Measurements from ENCODE around the gene TSG101.

The TSG101 gene

DNA sequence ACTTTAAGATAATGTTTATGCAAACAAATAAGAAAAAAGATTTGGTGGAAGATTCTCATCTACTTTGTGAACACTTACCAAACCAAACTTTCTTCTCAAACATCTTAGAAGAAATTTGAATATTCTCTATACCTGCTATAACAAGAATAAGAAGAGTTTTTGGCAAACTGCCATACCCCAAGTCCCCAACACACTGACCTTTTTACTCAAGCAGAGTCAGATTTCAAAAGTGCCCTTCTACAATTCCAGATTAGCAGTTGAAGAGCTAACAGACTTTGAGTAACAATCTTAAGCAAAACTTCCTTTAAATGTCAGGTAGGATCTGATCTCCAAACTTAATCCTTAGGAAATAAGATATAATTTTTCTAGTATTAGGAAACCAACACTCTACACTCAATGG, 33.9 kb downstream of the TSG101 start:
- no peak for DNase-seq

DNA sequence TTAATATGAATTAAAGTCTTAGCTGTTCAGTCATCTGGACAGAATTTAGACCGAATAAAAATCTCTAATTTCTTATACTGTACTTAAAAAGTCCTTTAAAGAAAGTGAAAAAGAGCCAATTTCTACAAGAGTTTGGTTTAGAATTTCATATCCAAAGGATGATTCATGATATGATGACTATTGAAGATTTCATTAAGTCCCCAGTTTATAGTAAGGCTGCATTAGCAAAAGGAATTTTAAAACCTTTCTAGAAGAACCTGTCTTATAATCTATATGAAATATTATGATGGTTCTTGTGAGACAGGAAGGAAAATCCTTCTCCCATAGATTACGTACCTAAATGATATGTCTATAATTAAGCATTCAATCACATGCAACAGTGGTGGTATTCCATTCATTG, 34.8 kb downstream of the TSG101 start:
- no peak for DNase-seq

DNA sequence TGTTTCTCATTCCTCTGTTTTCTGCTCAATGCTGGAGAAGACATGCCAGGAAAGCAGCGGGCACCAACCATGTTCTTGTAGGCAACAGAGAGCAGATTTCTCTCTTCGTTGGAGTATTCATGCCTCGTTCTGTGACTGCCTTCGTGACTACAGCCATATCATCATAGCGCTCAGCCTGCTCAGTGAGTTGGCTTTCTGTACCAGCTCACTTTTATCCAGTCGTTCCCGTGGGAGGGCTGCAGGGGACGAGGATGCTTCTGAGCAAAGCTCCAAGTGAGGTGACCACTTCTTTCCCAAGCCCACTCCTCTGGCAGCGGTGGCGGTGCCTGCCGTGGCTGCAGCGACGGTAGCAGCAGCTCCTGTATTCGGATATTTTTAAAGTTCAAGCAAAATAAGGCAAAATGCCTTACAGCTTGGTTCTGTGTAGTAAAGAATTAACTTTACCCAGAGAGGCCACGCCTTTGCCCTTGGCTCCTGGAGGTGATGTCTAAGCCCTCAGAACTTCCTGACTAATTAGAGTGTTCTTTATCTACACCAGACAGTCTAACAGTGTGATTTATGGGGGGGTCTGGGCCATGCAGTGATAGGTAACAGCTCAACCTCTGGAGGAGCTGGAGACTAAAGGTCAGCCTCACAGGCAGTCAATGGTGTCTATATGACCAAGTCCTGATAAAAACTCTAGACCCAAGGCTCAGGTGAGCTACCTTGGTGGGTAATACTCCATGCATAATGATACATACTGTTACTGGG, 35.8 kb downstream of the TSG101 start:
- DNase-seq = no peak

DNA sequence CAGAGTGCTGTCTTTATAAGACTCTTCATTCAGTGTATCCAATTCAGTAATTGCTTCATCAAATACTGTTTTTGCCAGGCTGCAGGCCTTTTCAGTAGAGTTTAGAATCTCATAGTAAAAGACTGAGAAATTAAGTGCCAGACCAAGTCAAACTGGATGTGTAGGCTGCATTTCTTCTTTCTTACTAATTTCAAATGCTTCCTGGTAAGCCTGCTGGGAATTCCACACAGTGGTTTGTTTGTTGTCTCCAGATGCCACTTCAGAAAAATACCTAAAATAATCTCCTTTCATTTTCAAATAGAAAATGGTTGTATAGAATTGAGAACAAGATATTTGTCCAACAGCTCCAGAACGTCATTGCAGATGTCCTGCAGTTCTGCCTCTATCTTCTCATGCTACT, 36.4 kb downstream of the TSG101 start:
- DNase-seq = no peak

DNA sequence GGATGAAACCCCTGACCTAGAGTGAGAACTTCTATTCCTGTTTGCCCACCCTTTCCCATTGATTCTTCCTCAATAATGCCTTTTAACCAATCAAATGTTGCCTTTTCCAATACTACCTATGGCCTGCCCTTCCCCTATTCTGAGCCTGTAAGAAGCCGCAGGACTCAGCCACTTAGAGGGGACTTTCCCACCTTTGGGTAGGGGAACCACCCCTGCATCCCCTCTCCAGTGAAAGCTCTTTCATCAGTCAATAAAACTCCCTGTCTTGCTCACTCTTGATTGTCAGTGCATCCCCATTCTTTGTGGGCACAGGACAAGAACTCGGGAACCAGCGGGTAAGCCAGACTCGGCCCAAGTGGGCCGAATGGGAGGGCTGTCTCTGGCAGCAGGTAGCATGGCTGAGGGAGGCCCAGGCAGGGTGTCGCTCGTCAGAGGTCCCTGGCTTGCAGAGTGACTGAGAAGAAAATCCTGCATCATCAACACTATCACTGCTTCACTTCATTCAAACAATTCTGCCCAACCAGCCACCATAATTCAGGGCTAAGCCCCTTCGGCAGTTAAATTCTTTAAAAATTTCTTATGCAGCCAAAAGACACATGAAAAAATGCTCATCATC, 40.7 kb downstream of the TSG101 start:
- no peak for DNase-seq

DNA sequence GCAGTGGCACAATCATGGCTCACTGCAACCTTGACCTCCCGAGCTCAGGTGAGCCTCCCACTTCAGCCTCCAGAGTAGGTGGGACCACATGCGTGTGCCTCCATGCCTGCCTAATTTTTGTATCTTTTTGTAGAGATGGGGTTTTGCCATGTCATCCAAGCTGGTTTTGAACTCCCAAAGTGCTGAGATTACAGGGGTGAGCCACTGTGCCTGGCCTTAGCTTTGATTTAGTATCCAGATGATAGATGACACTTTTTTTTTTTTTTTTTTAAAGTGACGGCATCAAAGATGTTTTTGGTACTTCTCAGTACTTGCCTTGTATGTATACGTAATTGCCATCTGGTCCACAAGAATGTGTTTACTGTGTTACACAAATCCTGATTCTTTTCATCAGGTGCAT, 47.7 kb downstream of the TSG101 start:
- DNase-seq = no peak

DNA sequence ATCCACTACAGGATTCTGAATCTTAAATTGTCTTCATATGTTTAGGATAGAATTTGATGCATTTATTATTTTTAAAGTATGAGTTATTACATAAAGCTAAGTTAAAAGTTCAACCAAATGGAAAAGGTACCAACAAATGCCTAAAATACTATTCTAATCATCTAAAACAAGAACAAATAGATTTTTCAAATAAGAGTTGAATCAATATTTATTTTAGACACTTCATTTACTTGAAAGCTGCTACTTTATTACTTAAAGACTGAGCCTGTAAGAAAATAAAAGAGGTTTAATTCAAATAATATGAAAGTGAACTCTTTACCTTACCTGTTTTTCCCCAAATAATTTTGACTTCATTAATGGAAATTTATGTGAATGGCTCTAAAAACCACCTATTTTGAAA, 54.2 kb downstream of the TSG101 start:
- DNase-seq = no peak

DNA sequence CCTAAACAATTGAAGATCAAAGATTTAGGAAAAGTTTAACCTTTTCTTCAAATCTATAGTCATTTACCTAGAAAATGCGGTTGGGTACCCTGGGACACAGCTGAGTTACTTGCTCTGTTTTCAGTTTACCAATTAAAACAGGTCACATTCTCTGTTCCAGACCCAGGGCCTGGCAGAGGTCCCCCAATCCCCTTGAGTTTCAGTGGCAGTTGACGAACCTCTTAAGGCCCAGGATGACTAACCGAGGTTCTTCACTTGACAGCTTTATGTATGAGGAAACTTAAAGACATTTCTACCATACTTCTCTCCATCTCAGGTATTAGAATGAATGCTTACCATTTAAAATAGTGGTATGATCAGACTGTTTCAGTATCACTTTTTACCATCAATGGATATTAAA, 54.7 kb downstream of the TSG101 start:
- DNase-seq = no peak

DNA sequence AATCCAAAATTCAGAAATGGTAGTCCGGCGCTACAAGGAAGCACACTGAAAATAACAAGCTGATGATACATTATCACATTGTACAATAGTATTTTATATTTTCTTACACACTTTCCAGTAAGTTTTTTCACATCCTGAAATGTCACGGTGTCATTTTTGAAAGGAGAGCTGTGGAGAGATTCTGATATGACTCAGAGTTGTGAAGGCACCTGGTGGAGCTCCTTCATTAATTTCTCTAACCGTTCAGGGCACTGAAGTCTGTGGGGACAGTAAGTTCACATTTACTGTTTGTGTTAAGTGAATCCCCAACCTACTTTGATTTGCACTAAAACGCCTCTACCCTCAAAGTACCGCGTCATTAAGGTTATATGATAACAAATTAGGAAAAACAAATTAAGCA, 57.8 kb downstream of the TSG101 start:
- DNase-seq = no peak

DNA sequence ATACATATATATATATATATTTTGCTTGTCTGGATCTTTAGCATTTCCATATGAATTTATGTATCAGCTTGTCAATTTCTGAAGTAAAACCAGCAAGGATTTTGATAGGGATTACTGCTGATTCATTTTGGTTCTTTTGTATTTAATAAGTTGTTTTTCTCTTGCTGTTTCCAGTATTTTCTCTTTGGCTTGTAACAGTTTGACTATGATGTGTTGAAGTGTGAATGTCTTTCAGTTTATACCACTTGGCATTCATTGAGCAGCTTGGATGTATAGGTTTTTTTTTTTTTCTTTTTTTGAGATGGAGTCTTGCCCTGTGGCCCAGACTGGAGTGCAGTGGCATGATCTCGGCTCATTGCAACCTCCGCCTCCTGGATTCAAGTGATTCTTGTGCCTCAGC, 58.7 kb downstream of the TSG101 start:
- no peak for DNase-seq

DNA sequence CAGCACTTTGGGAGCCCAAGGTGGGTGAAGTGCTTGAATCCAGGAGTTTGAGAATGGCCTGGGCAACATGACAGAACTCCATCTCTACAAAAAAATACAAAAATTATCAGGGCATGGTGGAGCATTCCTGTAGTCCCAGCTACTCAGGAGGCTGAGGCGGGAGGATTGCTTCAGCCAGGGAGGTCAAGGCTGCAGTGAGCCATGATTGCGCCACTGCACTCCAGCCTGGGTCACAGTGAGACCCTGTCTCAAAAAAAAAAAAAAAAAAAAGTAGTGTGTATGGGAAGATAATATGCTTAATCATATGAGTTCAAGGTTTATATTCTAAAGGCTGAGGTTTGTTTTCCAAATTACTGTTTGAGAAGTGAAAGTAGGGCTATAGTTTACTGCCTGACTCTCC, 60.3 kb downstream of the TSG101 start:
- DNase-seq = no peak

DNA sequence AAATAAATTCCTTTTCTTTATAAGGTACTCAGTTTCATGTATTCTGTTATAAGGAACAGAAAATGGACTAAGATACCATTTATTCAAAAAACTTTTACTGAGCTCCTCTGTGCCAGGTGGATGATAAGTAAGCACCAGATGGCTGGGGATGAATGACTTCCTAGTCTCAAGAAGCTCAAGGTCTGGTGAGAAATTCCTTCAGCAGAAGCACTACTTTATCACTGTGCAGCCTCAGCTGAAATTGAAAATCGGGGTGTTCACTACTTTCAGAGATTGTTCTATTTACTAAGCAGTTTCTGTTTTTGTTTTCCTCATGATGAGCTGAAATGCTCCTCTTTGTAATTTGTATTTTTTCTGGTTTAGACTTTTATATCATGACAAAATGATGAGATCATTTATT, 63.3 kb downstream of the TSG101 start:
- DNase-seq = no peak

DNA sequence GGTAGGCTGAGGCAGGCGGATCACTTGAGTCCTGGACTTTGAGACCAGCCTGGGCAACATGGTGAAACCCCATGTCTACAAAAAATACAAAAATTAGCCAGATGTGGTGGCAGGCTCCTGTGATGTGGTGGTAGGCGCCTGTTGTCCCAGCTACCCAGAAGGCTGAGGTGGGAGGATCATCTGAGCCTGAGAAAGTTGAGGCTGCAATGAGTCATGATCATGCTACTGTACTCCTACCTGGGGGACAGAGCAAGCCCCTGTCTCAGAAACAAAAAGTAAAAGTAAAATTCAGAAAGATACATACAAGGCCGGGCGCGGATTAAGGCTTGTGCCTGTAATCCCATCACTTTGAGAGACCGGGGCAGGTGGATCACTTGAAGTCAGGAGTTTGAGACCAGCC, 64.8 kb downstream of the TSG101 start:
- no peak for DNase-seq

DNA sequence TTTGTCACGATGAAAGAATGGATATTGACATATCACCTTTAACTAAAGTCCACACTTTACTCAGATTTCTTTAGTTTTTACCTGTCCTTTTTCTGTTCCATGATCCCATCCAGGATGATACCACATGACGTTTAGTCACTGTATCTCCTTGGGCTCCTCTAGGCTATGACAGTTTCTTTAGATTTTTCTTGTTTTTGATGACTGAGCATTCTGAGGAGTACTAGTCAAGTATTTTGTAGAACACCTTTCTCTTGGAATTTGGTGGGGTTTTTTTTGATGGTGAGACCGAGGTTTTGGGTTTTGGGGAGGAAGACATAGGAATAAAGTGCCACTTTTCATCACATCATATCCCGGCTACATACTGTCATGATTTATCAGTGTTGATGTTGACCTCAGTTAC, 67.1 kb downstream of the TSG101 start:
- no peak for DNase-seq

DNA sequence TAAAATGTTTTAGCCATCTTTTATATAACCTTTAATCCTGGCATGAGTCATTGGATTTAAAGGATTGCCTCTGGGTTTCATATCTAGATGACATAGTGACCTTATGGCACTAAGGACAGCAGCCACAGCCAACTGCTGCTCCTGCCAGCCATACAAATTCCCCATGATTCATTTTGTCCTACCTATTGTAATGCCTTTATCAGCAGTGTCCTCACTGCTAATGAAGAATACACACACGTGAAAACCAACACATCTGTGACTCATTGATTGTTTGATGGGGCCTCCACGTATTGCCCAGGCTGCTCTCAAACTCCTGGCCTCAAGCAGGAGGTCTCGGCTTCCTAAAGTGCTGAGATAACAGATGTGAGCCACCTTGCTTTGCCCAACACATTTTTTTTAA, 69.3 kb downstream of the TSG101 start:
- no peak for DNase-seq

DNA sequence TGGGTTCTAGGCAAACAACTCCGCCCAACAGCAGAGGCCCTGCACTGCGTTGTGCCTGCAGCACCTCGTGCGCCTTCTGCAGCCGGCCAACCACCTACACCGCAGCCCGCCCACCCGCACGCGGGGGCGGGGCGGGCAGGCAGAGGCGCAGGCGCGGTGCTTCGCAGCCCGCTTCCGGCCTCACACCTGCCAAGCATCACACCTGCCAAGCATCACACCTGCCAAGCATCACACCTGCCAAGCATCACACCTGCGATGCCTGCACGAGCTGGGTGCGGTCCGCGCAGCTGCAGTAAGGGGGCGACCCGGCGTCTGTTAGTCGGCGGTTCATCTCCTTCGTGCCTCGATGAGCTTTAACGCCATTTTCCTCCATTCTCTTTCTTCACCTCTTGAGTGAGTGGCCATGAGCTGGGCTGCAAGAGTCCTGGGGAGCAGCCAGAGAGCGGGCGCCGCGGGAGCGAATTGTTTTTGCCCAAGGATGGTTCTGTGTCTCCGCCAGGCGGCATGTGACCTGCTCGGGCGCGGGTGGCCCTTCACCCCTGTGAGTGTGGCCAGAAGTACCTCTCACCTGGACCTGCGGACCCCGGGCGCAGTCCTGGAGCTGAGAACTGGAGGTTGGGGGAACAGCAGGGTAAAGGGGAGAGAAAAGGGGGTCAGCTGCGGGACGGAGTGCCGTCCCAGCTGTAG, 70.9 kb downstream of the TSG101 start, which contains the start of gene LDHAL6A:
TSS of gene LDHAL6A (plus strand) at position 171 of the 687 bp plus-strand sequence. CDS start 825 bp downstream, outside the sequence.
- no peak for DNase-seq

DNA sequence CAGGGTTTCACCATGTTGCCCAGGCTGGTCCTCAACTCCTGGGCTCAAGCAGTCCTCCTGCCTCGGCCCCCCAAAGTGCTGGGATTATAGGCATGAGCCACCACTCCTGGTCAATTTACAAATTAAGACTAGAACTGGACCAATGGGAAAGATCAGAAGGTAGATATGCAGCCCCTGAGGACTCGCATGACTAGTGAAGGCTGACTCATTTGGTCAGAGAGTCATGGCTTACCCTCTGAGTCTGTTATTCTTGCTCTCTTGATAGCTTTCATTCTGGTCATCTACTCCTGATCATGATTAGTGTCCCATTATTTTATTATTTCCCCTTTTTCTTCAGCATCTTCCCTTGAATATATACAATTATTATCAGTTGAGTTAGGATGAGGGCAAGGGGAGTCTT, 73.8 kb downstream of the TSG101 start:
- no peak for DNase-seq

DNA sequence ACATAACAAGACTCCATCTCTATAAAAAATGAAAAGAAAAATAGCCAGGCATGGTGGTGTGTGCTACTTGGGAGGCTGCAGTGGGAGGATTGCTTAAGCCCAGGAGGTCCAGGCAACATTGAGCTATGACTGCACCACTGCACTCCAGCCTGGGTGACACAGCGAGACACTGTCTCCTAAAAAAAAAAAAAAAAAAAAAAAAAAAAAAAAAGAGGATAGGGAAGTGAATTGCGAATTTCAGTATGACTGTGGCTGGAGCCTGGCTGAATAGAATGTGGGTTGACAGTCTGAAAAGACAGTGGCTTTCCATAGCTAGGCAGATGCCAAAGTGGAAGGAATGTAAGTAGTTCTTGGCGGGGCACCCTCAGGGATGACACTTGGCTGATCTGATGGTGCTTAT, 77.5 kb downstream of the TSG101 start:
- no peak for DNase-seq

DNA sequence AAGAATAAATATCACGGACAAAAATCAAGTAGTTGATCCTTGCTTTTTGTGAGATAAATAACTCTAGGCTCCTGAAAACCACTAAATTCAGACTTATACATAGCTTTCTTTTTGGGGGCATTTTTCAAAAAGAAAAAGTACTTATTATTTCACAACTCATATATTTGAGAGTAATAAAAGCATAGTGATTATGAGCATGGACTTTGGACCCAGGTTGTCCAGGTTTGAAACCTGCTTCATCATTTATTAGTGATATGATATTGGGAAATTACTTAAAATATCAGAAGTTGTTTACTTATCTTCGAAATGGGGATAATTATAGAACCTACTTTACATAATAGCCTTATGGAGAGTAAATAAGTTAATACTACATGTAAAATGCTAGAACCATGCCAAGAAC, 88.1 kb downstream of the TSG101 start:
- DNase-seq = no peak

All from NCI-H526 (cell line).